Astrocyte (in vitro differentiated cells and primary cell): Measurements from ENCODE around the gene IFT20. TPM values are rescaled to one million over a fixed set of nuclear protein-coding genes. Genes with fewer than 3 reads are reported as not detected.

Experiments used
- DNase-seq: peaks from one replicate; pipeline ENCODE4 v3.0.0-alpha.2; 2010; ENCODE audit warnings: low read depth
- FAIRE-seq: peaks from 2 replicates; lab custom pipeline; 2011; peaks lifted over from hg19 to GRCh38; lab: Jason Lieb, UNC
- H2AFZ ChIP-seq: 2 replicates; pipeline ENCODE4 v1.6.0; 2012; ENCODE audit warnings: low read depth, low read length, inconsistent platforms
- H3K27ac ChIP-seq: 2 replicates; pipeline ENCODE4 v1.5.1; 2011; ENCODE audit warnings: low read depth, low read length, inconsistent platforms
- H3K27me3 ChIP-seq: 2 replicates; pipeline ENCODE4 v1.6.0; 2011; ENCODE audit warnings: low read length, inconsistent platforms; ENCODE audit not compliant: insufficient read depth
- H3K36me3 ChIP-seq: 2 replicates; pipeline ENCODE4 v1.5.1; 2011; ENCODE audit warnings: low read length, inconsistent platforms; ENCODE audit not compliant: insufficient read depth
- H3K4me1 ChIP-seq: 2 replicates; pipeline ENCODE4 v1.5.1; 2011; ENCODE audit warnings: low read length, inconsistent platforms; ENCODE audit not compliant: insufficient read depth
- H3K4me2 ChIP-seq: 2 replicates; pipeline ENCODE4 v1.6.0; 2012; ENCODE audit warnings: low read length, inconsistent platforms
- H3K4me3 ChIP-seq: 2 replicates; pipeline ENCODE4 v1.5.1; 2011; ENCODE audit warnings: low read depth, mild to moderate bottlenecking, low read length, inconsistent platforms; ENCODE audit not compliant: insufficient read depth
- H3K79me2 ChIP-seq: 2 replicates; pipeline ENCODE4 v1.6.0; 2012; ENCODE audit warnings: mild to moderate bottlenecking, low read length, inconsistent platforms; ENCODE audit not compliant: insufficient read depth
- H3K9ac ChIP-seq: 2 replicates; pipeline ENCODE4 v1.6.0; 2012; ENCODE audit warnings: mild to moderate bottlenecking, low read length, inconsistent platforms
- H3K9me3 ChIP-seq: 2 replicates; pipeline ENCODE4 v1.5.1; 2012; ENCODE audit warnings: low read depth, mild to moderate bottlenecking, low read length, inconsistent platforms; ENCODE audit not compliant: insufficient read depth
- H4K20me1 ChIP-seq: 2 replicates; pipeline ENCODE4 v1.6.0; 2012; ENCODE audit warnings: low read length, inconsistent platforms; ENCODE audit not compliant: insufficient read depth
- H3K27ac Mint-ChIP-seq: one replicate; pipeline ENCODE4 v1.8.0; 2021; ENCODE audit warnings: mild to moderate bottlenecking, mixed read lengths; ENCODE audit not compliant: unreplicated experiment
- H3K27me3 Mint-ChIP-seq: one replicate; pipeline ENCODE4 v1.8.0; 2021; ENCODE audit warnings: low read depth, mixed read lengths; ENCODE audit not compliant: unreplicated experiment
- H3K36me3 Mint-ChIP-seq: one replicate; pipeline ENCODE4 v1.8.0; 2021; ENCODE audit warnings: low read depth, mixed read lengths; ENCODE audit not compliant: unreplicated experiment
- H3K4me1 Mint-ChIP-seq: one replicate; pipeline ENCODE4 v1.8.0; 2021; ENCODE audit warnings: low read depth, mixed read lengths; ENCODE audit not compliant: unreplicated experiment
- H3K4me3 Mint-ChIP-seq: one replicate; pipeline ENCODE4 v1.8.0; 2021; ENCODE audit warnings: mild to moderate bottlenecking, moderate library complexity, mixed read lengths; ENCODE audit not compliant: unreplicated experiment
- H3K9me3 Mint-ChIP-seq: one replicate; pipeline ENCODE4 v1.8.0; 2021; ENCODE audit warnings: mild to moderate bottlenecking, mixed read lengths; ENCODE audit not compliant: unreplicated experiment
- CTCF ChIP-seq: IDR thresholded peaks from 2 replicates; pipeline ENCODE4 v1.5.1; 2011; ENCODE audit warnings: low read depth, mild to moderate bottlenecking, inconsistent platforms, low read length, moderate library complexity; ENCODE audit not compliant: insufficient read depth
- EZH2 ChIP-seq: IDR thresholded peaks from 2 replicates; pipeline ENCODE4 v1.6.1; 2012; ENCODE audit warnings: mild to moderate bottlenecking, low read length, inconsistent platforms; ENCODE audit not compliant: insufficient read depth
- total RNA-seq: library from RNA; stranded (reverse); gene quantifications from 2 replicates; pipeline ENCODE4 v1.2.1, GENCODE V29; 2021

IFT20 gene
- total RNA-seq, 1 donor from 2014 or later = 70.4 TPM

- Mint-ChIP-seq H3K27me3 (peaks cover 9% of the 10 kb centered on the region), H3K27ac (peak overlapping the region; percentile 14), H3K9me3 (no peaks in the 10 kb centered on the region), H3K4me3 (no peak overlapping the region), H3K4me1 (peaks cover 15% of the 10 kb centered on the region), H3K36me3 (peaks cover 7% of the 10 kb centered on the region)
- DNase-seq = no peak
- no peak for FAIRE-seq
- Histone ChIP-seq H3K79me2 (peaks cover 6% of the 10 kb centered on the region), H3K36me3 (no peaks in the 10 kb centered on the region), H3K9ac (no peak overlapping the region), H3K4me1 (peaks cover 21% of the 10 kb centered on the region), H3K27ac (no peak overlapping the region), H2AFZ (no peak overlapping the region), H3K27me3 (no peaks in the 10 kb centered on the region), H4K20me1 (peaks cover 19% of the 10 kb centered on the region), H3K4me3 (no peak overlapping the region), H3K9me3 (no peaks in the 10 kb centered on the region), H3K4me2 (no peak overlapping the region)
- TF ChIP-seq EZH2 (no peak), CTCF (no peak)
These were observed 33.8 kb upstream of the IFT20 start for GRCh38 chr17:28368915-28369683.

- TF ChIP-seq CTCF (no peak), EZH2 (no peak)
- no peaks in the 10 kb centered on the region for H3K27me3 ChIP-seq
- peaks cover 6% of the 10 kb centered on the region for H3K79me2 ChIP-seq
- no peak overlapping the region for H3K27ac ChIP-seq
- Mint-ChIP-seq H3K27ac (no peak overlapping the region), H3K9me3 (no peaks in the 10 kb centered on the region), H3K27me3 (peaks cover 3% of the 10 kb centered on the region), H3K36me3 (peaks cover 3% of the 10 kb centered on the region), H3K4me3 (no peak overlapping the region), H3K4me1 (peaks cover 12% of the 10 kb centered on the region)
- no peak overlapping the region for H3K4me3 ChIP-seq
- no peak overlapping the region for H3K4me2 ChIP-seq
- H3K4me1 ChIP-seq = peaks cover 21% of the 10 kb centered on the region
- no peak for FAIRE-seq
- H4K20me1 ChIP-seq = peaks cover 12% of the 10 kb centered on the region
- no peak for DNase-seq
- H3K9me3 ChIP-seq = no peaks in the 10 kb centered on the region
- no peak overlapping the region for H2AFZ ChIP-seq
- no peak overlapping the region for H3K9ac ChIP-seq
- no peaks in the 10 kb centered on the region for H3K36me3 ChIP-seq
These were observed 33.1 kb upstream of the IFT20 start for GRCh38 chr17:28368306-28368831.
